K562 (cell line): ENCODE measurements around the gene KCNG3. TPM values are rescaled to one million over a fixed set of nuclear protein-coding genes. Genes with fewer than 3 reads are reported as not detected.
A peak's percentile ranks its signal among the peaks of the same experiment; 100 is the strongest.

ENCODE experiments used
- ATF3 ChIP-seq, 2 experiments: fragments of 450-650 bp in 1 of 2; sonication (generic) in 1 of 2; formaldehyde crosslinking in 1 of 2; IDR thresholded peaks in 1 of 2; conservative IDR thresholded peaks in 1 of 2; 2 replicates each; pipeline versions ENCODE4 v1.6.1 to v1.8.1; 2016 to 2023; ENCODE audit warnings: mild to moderate bottlenecking in 2 of 2, moderate library complexity in 2 of 2, inconsistent platforms in 1 of 2, missing genetic modification reagents in 1 of 2
- BHLHE40 ChIP-seq: IDR thresholded peaks from 2 replicates; pipeline ENCODE4 v1.6.1; 2011; ENCODE audit warnings: low read length, improper control_type of control experiment
- CBX1 ChIP-seq: sonication (generic); IDR thresholded peaks from 2 replicates; pipeline ENCODE4 v1.6.1; 2016; ENCODE audit warnings: antibody characterized with exemption, low read depth, mild to moderate bottlenecking
- E2F5 ChIP-seq: sonication (generic); formaldehyde crosslinking; IDR thresholded peaks from 2 replicates; pipeline ENCODE4 v1.8.0; 2022; ENCODE audit warnings: mild to moderate bottlenecking, missing genetic modification reagents
- NFIC ChIP-seq: fragments of 450-650 bp; IDR thresholded peaks from 2 replicates; pipeline ENCODE4 v1.6.1; 2017; ENCODE audit warnings: mild to moderate bottlenecking, inconsistent platforms
- SMAD1 ChIP-seq: fragments of 150-350 bp; IDR thresholded peaks from 2 replicates; pipeline ENCODE4 v1.6.1; 2014; ENCODE audit warnings: low read length, low read depth; ENCODE audit not compliant: partially characterized antibody
- ZKSCAN8 ChIP-seq: fragments of 200-800 bp; sonication (Bioruptor generic); IDR thresholded peaks from 2 replicates; pipeline ENCODE4 v1.6.1; 2016; ENCODE audit warnings: missing genetic modification characterization, missing compliant biosample characterization
- ZNF143 ChIP-seq: sonication (generic); formaldehyde crosslinking; IDR thresholded peaks from 2 replicates; pipeline ENCODE4 v1.9.0; 2022; ENCODE audit warnings: mild to moderate bottlenecking, missing genetic modification reagents
- polyA plus RNA-seq, 8 experiments: library from polyadenylated mRNA; depleted of rRNA in 4 of 8; stranded (reverse) in 5 of 8; unstranded in 3 of 8; fragments of >200 nt; fragmentation: Nextera tagmentation in 2 of 8; fragmentation: Illumina TruSeq in 1 of 8; extraction: Ambion mirVana in 2 of 8; extraction: Trizol in 1 of 8; gene quantifications; 2 replicates each; pipeline versions ENCODE4 v1.2.1 to v1.2.3, GENCODE V29; 2011 to 2014; ENCODE audit warnings: inconsistent platforms in 1 of 8, missing spikeins in 1 of 8
- total RNA-seq, 7 experiments: library from RNA; depleted of rRNA in 6 of 7; stranded (reverse); fragments of >200 nt in 6 of 7; fragmentation: Illumina TruSeq in 2 of 7; extraction: Trizol in 2 of 7; gene quantifications; 2 replicates each; pipeline versions ENCODE4 v1.2.1 to v1.2.3, GENCODE V29; 2011 to 2021; ENCODE audit warnings: low replicate concordance in 1 of 7
- TF ChIP-seq, protein P1 (sequence below): sonication (generic); formaldehyde crosslinking; IDR thresholded peaks from 2 replicates; pipeline ENCODE4 v1.8.0; 2022; ENCODE audit warnings: mild to moderate bottlenecking, missing genetic modification reagents
- TF ChIP-seq, protein P2 (sequence below): fragments of 200-600 bp; sonication (generic); IDR thresholded peaks from one replicate; pipeline ENCODE4 v1.6.1; 2012; ENCODE audit warnings: mild to moderate bottlenecking, low read depth, low read length, inconsistent platforms

KCNG3 gene
- total and polyA plus RNA-seq, 9 of the 15 experiments (the other 6 are each of a cell fraction or from before 2014, with no cell fraction given) = not detected

- TF ChIP-seq, protein P1, sequence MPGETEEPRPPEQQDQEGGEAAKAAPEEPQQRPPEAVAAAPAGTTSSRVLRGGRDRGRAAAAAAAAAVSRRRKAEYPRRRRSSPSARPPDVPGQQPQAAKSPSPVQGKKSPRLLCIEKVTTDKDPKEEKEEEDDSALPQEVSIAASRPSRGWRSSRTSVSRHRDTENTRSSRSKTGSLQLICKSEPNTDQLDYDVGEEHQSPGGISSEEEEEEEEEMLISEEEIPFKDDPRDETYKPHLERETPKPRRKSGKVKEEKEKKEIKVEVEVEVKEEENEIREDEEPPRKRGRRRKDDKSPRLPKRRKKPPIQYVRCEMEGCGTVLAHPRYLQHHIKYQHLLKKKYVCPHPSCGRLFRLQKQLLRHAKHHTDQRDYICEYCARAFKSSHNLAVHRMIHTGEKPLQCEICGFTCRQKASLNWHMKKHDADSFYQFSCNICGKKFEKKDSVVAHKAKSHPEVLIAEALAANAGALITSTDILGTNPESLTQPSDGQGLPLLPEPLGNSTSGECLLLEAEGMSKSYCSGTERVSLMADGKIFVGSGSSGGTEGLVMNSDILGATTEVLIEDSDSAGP = peak; percentile 63; the same call in 1 of the 2 replicates
- no peak for TF ChIP-seq CBX1
- 0 out of 2 replicates have a peak, but pooled peaks have one; percentile 20 for TF ChIP-seq ATF3 (IDR thresholded peaks at IDR 0.05)
- TF ChIP-seq ATF3 (CRISPR knock-in tag; conservative IDR thresholded peaks at IDR 0.05) = no peak
- TF ChIP-seq SMAD1 = no peak
- TF ChIP-seq BHLHE40 = peak; percentile 53; the same call in 1 of the 2 replicates
- TF ChIP-seq, protein P2, sequence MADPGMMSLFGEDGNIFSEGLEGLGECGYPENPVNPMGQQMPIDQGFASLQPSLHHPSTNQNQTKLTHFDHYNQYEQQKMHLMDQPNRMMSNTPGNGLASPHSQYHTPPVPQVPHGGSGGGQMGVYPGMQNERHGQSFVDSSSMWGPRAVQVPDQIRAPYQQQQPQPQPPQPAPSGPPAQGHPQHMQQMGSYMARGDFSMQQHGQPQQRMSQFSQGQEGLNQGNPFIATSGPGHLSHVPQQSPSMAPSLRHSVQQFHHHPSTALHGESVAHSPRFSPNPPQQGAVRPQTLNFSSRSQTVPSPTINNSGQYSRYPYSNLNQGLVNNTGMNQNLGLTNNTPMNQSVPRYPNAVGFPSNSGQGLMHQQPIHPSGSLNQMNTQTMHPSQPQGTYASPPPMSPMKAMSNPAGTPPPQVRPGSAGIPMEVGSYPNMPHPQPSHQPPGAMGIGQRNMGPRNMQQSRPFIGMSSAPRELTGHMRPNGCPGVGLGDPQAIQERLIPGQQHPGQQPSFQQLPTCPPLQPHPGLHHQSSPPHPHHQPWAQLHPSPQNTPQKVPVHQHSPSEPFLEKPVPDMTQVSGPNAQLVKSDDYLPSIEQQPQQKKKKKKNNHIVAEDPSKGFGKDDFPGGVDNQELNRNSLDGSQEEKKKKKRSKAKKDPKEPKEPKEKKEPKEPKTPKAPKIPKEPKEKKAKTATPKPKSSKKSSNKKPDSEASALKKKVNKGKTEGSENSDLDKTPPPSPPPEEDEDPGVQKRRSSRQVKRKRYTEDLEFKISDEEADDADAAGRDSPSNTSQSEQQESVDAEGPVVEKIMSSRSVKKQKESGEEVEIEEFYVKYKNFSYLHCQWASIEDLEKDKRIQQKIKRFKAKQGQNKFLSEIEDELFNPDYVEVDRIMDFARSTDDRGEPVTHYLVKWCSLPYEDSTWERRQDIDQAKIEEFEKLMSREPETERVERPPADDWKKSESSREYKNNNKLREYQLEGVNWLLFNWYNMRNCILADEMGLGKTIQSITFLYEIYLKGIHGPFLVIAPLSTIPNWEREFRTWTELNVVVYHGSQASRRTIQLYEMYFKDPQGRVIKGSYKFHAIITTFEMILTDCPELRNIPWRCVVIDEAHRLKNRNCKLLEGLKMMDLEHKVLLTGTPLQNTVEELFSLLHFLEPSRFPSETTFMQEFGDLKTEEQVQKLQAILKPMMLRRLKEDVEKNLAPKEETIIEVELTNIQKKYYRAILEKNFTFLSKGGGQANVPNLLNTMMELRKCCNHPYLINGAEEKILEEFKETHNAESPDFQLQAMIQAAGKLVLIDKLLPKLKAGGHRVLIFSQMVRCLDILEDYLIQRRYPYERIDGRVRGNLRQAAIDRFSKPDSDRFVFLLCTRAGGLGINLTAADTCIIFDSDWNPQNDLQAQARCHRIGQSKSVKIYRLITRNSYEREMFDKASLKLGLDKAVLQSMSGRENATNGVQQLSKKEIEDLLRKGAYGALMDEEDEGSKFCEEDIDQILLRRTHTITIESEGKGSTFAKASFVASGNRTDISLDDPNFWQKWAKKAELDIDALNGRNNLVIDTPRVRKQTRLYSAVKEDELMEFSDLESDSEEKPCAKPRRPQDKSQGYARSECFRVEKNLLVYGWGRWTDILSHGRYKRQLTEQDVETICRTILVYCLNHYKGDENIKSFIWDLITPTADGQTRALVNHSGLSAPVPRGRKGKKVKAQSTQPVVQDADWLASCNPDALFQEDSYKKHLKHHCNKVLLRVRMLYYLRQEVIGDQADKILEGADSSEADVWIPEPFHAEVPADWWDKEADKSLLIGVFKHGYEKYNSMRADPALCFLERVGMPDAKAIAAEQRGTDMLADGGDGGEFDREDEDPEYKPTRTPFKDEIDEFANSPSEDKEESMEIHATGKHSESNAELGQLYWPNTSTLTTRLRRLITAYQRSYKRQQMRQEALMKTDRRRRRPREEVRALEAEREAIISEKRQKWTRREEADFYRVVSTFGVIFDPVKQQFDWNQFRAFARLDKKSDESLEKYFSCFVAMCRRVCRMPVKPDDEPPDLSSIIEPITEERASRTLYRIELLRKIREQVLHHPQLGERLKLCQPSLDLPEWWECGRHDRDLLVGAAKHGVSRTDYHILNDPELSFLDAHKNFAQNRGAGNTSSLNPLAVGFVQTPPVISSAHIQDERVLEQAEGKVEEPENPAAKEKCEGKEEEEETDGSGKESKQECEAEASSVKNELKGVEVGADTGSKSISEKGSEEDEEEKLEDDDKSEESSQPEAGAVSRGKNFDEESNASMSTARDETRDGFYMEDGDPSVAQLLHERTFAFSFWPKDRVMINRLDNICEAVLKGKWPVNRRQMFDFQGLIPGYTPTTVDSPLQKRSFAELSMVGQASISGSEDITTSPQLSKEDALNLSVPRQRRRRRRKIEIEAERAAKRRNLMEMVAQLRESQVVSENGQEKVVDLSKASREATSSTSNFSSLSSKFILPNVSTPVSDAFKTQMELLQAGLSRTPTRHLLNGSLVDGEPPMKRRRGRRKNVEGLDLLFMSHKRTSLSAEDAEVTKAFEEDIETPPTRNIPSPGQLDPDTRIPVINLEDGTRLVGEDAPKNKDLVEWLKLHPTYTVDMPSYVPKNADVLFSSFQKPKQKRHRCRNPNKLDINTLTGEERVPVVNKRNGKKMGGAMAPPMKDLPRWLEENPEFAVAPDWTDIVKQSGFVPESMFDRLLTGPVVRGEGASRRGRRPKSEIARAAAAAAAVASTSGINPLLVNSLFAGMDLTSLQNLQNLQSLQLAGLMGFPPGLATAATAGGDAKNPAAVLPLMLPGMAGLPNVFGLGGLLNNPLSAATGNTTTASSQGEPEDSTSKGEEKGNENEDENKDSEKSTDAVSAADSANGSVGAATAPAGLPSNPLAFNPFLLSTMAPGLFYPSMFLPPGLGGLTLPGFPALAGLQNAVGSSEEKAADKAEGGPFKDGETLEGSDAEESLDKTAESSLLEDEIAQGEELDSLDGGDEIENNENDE = no peak
- TF ChIP-seq E2F5 (CRISPR knock-in tag) = no peak
- peak; percentile 80 for TF ChIP-seq NFIC
- TF ChIP-seq ZKSCAN8 (CRISPR knock-in tag) = 0 out of 2 replicates have a peak, but pooled peaks have one; percentile 18
- TF ChIP-seq ZNF143 (CRISPR knock-in tag) = no peak
These were observed 29.2 kb downstream of the KCNG3 start (continued) for GRCh38 chr2:42464631-42465030.
